ENCODE data around the gene NEK6.

Gene NEK6

GRCh38 chr9:124217836-124218437 is 39.8 kb upstream of the NEK6 start:
- TF ChIP-seq CTCF (IDR thresholded peaks at IDR 0.05; ENCODE audit: insufficient read depth, missing control alignments) = no peak
- FAIRE-seq (no peak), DNase-seq (ENCODE audit: insufficient read length, low spot score) (no peak)

- no peak for FAIRE-seq
- no peak for TF ChIP-seq CTCF (IDR thresholded peaks at IDR 0.05; ENCODE audit: insufficient read depth, missing control alignments)
- no peak for DNase-seq (ENCODE audit: insufficient read length, low spot score)
Observed at GRCh38 chr9:124218438-124218982, 39.2 kb upstream of the NEK6 start.

GRCh38 chr9:124218987-124219461 is 38.7 kb upstream of the NEK6 start:
- DNase-seq (ENCODE audit: insufficient read length, low spot score) (no peak), FAIRE-seq (no peak)
- no peak for TF ChIP-seq CTCF (IDR thresholded peaks at IDR 0.05; ENCODE audit: insufficient read depth, missing control alignments)

GRCh38 chr9:124220946-124221451 is 36.8 kb upstream of the NEK6 start:
- no peak for DNase-seq (ENCODE audit: insufficient read length, low spot score)
- TF ChIP-seq CTCF (IDR thresholded peaks at IDR 0.05; ENCODE audit: insufficient read depth, missing control alignments) = no peak

GRCh38 chr9:124221676-124222075 is 36.1 kb upstream of the NEK6 start:
- no peak for DNase-seq (ENCODE audit: insufficient read length, low spot score)
- FAIRE-seq = no peak
- no peak for TF ChIP-seq CTCF (IDR thresholded peaks at IDR 0.05; ENCODE audit: insufficient read depth, missing control alignments)

More at GRCh38 chr9:124220946-124221451, 36.8 kb upstream of the NEK6 start:
- FAIRE-seq = no peak

GRCh38 chr9:124222109-124222508 is 35.6 kb upstream of the NEK6 start:
- no peak for DNase-seq (ENCODE audit: insufficient read length, low spot score)
- no peak for FAIRE-seq
- TF ChIP-seq CTCF (IDR thresholded peaks at IDR 0.05; ENCODE audit: insufficient read depth, missing control alignments) = no peak

Measured in D721Med (cell line).